Neuron (in vitro differentiated cells): ENCODE results near the gene GRB7.
"Not testable (repeated sequence)": the region's sequence is repeated elsewhere in the genome, so short reads cannot be mapped to it uniquely, and the experiment has no call there.

Experiments used
- H2AFZ ChIP-seq: one replicate; pipeline ENCODE4 v1.6.1; 2013; ENCODE audit warnings: low read depth, mild to moderate bottlenecking, inconsistent platforms, low read length, moderate library complexity
- H3K27me3 ChIP-seq: one replicate; pipeline ENCODE4 v1.6.1; 2013; ENCODE audit warnings: low read length; ENCODE audit not compliant: insufficient read depth
- H3K36me3 ChIP-seq: one replicate; pipeline ENCODE4 v1.6.1; 2013; ENCODE audit warnings: low read length; ENCODE audit not compliant: insufficient read depth
- H3K4me1 ChIP-seq: one replicate; pipeline ENCODE4 v1.6.1; 2013; ENCODE audit warnings: low read length; ENCODE audit not compliant: insufficient read depth
- H3K4me3 ChIP-seq: 2 replicates; pipeline ENCODE4 v1.5.1; 2013; ENCODE audit warnings: mild to moderate bottlenecking, low read length, moderate library complexity
- H3K9me3 ChIP-seq: one replicate; pipeline ENCODE4 v1.6.1; 2013; ENCODE audit warnings: low read length

Gene GRB7

DNA sequence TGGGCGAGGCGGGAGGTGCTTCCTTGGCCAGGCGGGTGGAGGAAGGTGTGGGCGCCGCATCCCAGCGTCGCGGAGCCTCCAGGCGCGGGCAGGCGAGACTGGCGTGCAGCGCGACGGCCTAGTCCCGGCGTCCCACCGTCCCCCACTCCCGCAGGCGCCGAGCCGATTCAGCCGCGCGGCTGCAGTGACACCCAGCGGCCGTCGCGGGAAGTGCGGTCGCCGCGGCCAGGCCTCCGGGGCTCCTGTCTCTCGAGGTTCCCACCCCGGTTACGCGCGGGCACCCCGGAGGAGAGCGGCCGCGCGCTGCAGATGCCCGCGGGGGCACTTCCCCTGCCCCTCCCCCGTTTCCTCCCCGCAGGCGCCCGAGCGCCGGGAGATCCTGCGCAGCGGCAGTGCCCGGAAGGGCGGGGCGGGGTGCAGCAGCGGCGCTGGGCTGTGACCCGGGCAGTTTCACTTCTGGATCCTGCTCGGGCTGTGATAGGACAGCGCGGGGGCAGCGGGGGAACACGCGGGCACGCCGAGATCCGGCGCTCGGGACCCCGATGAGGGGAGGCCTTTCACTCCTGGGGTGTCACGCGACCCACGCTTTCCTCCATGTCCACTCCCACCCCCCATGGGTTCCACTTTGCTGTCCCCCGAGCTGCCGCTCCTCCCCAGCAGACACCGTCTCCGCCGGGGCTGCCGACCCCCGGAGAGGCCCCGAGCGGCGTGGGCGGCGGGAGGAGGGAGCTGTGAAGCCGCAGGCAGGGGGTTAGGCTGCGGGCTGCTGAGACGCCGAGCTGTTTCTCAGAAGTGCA, 16.6 kb downstream of the GRB7 start:
- no peaks in the 10 kb centered on the region for H3K36me3 ChIP-seq
- H3K27me3 ChIP-seq: peaks cover 57% of the 10 kb centered on the region
- peak overlapping the region; percentile 61 for H3K4me3 ChIP-seq
- H3K4me1 ChIP-seq: peaks cover 2% of the 10 kb centered on the region
- H3K9me3 ChIP-seq: no peaks in the 10 kb centered on the region
- H2AFZ ChIP-seq: peak overlapping the region; percentile 99

DNA sequence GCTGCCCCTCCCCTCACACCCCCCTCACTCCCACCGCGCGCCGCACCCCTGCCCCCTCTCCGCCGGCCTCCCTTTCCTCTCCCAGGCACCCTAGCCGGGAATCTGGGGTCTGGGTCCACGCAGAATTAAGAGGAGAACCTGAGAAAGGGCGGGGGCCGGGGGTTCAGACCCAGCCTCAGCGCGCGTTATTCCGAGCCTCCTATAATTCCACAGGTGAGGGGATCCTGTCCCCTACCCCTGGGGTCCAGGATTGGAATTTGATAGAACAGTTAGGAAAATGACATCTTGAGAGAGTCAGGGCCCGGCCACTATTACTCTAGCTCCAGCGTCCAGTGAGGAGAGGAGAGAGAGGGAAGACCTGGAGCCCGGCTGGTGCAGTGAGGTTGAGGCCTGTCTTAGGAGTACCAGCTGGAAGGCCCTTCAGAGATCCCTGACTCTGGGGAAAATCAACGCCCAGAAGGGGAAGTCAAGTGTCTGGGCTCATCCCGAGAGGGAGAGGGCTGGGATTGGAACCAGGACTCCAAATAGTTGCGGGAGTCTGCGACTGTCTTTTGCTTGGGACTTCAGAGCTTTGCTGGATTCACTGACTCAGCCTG, 17.3 kb downstream of the GRB7 start:
- peaks cover 61% of the 10 kb centered on the region for H3K27me3 ChIP-seq
- peaks cover 2% of the 10 kb centered on the region for H3K4me1 ChIP-seq
- no peaks in the 10 kb centered on the region for H3K9me3 ChIP-seq
- no peaks in the 10 kb centered on the region for H3K36me3 ChIP-seq
- peak overlapping the region; percentile 61 for H3K4me3 ChIP-seq
- peak overlapping the region; percentile 99 for H2AFZ ChIP-seq

DNA sequence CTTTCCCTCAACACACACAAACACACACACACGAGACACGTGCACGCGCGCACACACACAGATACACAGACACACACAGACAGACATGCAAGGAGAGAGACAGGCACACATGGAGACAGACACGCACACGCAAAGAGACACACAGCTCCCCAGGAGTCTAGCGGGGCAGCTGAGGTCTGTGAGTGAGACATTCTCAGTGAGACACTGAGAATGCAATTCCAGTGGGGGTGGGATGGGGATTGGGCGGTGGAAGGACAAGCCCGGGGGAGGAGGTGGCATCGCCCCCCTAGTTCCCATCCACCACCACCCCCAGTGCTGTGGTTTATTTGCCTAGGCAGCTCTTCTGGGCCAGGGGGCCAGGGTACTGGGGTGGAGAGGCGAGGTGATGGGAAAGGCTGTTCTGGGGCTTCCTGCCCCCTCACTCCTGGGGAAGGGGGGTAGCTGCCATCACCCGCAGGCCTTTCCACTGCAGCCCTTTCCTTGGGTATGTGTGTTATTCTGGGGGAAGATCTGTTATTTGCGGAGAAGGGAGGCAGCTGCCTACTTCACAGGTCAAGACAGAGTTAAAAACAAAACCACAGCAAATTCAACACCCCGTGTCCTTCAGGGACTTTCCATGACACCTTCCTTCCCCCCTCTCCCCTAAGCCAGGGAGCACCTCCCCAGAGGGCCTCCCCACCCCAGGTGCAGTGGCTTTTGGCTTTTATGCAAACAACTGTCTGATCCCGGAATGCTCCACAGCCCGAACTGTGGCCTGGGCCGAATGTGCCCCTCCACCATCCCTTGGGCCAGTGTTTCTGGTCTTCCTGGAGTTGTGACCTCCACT, 18.0 kb downstream of the GRB7 start:
- Histone ChIP-seq H3K36me3 (no peaks in the 10 kb centered on the region), H3K27me3 (peaks cover 58% of the 10 kb centered on the region)

DNA sequence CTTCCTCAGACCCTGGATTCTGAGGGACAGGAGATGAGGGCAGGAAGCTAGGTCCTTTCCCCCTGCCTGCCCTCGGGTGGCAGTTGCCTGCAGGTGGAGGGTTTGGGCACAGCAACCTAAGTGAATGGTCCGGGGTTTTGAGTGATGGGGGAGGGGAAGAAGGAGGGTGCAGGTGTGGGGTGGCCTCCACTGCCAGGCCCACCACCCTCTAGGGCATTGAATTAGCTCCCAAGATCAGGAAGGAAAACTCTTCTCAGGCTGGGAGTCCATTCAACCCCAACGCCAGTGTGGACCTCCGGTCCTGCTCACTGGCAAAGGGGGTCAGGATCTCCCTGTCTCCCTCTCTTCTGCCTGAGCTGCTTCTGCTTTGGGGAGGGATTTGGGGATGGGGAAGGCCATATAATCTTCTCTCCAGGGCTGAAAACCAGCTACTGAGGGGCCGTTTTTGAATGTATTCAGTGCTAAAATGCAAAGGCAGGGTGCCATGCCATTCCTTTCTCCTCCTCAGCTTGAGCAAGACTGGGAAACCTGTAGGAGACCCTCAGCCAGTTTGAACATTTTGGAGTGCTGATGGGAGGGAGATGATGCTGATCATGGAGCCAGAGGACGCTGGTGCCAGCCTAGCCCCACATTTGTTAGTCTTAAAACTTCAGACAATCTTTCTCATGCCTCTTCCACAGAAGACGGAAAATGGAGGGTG, 18.8 kb downstream of the GRB7 start:
- no peaks in the 10 kb centered on the region for H3K9me3 ChIP-seq

More for the DNA sequence above, 18.0 kb downstream of the GRB7 start:
- Histone ChIP-seq H2AFZ (no peak overlapping the region), H3K9me3 (no peaks in the 10 kb centered on the region), H3K4me1 (peaks cover 2% of the 10 kb centered on the region), H3K4me3 (no peak overlapping the region)

DNA sequence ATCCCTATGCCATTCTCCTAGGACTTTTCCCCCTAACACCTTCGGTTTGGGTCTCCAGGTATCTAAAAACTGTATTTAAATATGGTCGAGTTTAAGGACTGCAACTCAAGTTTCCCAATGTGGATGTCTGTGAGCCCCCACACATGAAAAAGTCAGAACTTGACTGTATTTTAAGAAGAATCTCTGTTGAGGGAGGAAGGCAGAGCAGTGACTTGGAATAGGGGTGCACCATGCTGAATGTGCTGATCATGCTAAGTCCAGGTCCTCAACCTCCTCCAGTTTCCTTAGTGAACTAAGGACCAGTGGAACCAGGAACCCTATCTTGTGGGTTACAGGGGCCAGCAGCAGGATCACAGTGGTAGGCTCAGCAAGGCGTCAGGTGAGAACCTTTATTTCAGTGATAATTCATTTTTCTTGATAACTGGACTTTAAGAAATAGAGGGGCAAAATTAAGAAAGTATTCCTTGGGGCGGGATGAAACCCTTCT, 19.5 kb downstream of the GRB7 start:
- Histone ChIP-seq H3K9me3 (no peaks in the 10 kb centered on the region), H2AFZ (no peak overlapping the region), H3K4me1 (peaks cover 2% of the 10 kb centered on the region), H3K27me3 (peaks cover 52% of the 10 kb centered on the region), H3K4me3 (no peak overlapping the region), H3K36me3 (no peaks in the 10 kb centered on the region)

More for the DNA sequence above, 18.8 kb downstream of the GRB7 start:
- Histone ChIP-seq H3K27me3 (peaks cover 57% of the 10 kb centered on the region), H3K4me1 (peaks cover 2% of the 10 kb centered on the region), H3K4me3 (no peak overlapping the region), H3K36me3 (no peaks in the 10 kb centered on the region), H2AFZ (no peak overlapping the region)

DNA sequence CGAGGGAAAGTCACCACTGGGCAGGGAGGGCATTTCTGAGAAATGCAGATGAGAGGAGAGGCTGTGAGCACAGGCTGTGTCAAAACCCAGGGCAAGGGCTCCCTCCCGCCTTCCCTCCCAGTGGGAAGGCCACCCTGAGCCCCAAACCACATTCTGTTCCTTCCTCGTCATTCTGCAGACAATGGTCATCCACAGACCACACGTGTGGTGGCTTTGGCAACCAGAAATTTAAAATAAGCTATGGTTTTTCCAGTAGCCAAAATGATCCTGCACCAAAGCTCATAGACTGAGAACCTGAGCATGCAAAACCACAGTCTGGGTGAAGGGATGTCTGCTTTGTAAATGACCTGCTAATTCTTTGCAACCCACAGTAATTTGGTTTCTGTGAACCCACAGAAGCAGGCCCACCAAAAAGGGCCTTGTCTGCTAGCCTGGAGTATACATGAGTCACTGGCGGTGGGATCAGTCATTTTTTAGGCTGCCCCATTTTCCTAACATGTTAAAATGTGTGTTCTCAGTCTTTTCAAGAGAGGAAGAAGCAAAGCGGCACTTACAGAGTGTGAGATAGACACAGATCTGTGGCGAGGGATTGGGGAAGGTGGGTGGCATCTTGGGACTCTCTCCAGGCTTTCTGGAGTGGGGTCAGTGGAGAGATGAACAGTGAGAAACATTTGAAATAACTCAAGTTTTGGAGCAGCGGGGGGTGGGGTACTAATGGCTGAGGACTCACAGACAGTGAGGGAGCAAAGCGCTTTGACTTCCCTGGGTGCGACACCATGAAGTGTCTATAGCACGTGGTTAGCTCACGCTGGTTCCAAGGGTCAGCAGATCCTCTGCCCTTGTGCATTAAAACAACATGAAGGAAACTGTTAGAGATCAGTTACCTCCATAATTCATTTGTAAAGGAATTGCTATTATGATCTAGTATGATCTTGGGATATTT, 20.5 kb downstream of the GRB7 start:
- Histone ChIP-seq H2AFZ (no peak overlapping the region), H3K36me3 (no peaks in the 10 kb centered on the region), H3K9me3 (no peaks in the 10 kb centered on the region), H3K4me3 (no peak overlapping the region), H3K27me3 (peaks cover 54% of the 10 kb centered on the region), H3K4me1 (peaks cover 2% of the 10 kb centered on the region)

DNA sequence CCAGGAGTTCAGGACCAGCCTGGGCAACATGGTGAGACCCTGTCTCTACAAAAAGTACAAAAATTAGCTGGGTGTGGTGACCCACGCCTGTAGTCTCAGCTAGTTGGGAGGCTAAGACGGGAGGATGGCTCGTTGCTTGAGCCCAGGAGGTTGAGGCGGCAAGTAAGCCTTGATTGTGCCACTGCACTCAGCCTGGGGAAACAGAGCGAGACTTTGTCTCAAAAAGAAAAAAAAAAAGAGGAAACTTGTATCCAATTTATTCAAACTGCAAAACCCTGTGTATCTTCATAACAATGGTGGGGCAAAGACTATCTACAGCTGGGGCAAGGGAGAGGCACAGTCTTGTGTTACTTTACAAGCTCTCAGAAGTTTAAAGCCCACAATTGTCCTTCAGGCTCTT, 21.5 kb downstream of the GRB7 start:
- Histone ChIP-seq H3K36me3 (no peaks in the 10 kb centered on the region), H2AFZ (no peak overlapping the region), H3K9me3 (no peaks in the 10 kb centered on the region), H3K4me1 (peaks cover 2% of the 10 kb centered on the region), H3K27me3 (peaks cover 56% of the 10 kb centered on the region), H3K4me3 (no peak overlapping the region)

DNA sequence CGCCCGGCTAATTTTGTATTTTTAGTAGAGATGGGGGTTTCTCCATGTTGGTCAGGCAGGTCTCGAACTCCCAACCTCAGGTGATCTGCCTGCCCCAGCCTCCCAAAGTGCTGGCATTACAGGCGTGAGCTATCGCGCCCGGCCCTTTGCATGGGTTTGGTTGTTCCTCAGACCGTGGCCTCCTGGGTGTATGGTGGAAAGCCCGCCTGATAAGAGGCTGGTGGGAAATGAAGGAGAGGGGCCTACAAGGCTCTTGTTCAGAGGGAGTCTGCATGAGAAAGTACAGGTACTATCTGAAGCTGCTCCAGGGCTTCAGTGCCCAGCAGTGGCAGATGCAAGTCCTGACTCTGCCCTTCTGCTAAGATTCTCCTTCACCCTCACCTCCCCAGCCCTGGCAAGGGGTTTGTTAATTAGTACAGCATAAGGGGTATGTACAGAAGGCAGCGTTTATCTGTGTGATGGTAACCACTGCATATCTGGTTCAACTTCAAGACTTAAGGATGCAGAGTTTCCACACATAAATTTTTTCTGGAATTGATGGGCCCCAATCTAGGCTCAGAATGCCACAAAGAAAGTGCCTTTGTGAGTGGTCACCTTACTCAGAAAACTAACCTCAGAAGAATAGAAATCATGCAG, 24.2 kb downstream of the GRB7 start:
- H2AFZ ChIP-seq: no peak overlapping the region
- peaks cover 5% of the 10 kb centered on the region for H3K9me3 ChIP-seq
- no peak overlapping the region for H3K4me3 ChIP-seq
- H3K36me3 ChIP-seq: no peaks in the 10 kb centered on the region
- H3K4me1 ChIP-seq: no peaks in the 10 kb centered on the region
- H3K27me3 ChIP-seq: peaks cover 38% of the 10 kb centered on the region

DNA sequence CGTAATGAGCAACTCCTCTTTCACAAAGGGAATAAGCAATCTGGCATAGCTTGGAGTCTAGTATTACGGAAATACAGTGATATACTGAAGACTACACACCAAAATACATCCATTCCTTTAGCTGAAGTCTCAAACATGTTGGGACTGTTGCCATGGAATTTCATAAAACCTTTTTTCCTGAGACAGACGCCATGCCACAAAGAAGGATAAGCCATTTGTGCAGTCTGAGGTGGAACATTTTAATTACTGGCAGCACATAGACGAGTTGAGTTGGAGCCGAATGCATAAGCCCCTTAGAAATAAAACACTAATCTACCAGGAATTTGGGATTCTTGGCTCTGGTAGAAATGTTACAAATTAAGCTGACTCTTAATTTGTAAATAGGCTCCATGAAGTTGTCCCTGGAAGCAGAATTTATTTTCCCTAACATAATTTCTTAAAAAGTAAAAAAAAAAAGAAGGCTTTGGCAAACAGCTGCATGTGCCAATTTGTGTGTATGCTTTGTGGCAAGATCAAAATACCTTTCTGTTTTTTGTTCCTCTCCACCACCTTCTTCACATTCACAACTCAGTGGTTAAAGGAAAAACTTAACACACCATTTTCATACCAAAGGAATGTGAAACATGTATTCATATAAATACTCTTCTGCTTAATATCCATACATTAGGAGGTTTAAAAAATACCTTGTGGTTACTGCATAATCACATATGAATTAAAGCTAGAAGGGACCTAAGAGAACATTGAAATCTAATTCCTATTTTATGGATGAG, 25.5 kb downstream of the GRB7 start:
- Histone ChIP-seq H3K4me3 (no peak overlapping the region), H3K4me1 (no peaks in the 10 kb centered on the region), H3K36me3 (no peaks in the 10 kb centered on the region), H2AFZ (no peak overlapping the region), H3K9me3 (peaks cover 5% of the 10 kb centered on the region), H3K27me3 (peaks cover 33% of the 10 kb centered on the region)

DNA sequence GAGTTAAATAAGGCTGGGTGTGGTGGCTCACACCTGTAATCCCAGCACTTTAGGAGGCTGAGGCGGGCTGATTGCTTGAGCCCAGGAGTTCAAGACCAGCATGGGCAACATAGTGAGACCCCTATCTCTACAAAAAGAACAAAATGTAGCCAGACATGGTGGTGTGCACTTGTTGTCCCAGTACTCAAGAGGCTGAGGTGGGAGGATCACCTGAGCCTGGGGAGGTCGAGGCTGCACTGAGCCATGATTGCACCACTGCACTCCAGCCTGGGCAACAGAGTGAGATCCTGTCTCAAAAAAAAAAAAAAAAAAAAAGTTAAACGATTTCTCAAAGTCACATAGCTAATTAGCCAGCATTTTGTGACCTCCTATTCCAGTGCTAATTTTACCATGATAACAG, 26.4 kb downstream of the GRB7 start:
- not testable (repeated sequence) for H3K4me1 ChIP-seq, H3K4me3 ChIP-seq, H3K36me3 ChIP-seq, H3K9me3 ChIP-seq, H2AFZ ChIP-seq
- H3K27me3 ChIP-seq: peaks cover 26% of the 10 kb centered on the region

DNA sequence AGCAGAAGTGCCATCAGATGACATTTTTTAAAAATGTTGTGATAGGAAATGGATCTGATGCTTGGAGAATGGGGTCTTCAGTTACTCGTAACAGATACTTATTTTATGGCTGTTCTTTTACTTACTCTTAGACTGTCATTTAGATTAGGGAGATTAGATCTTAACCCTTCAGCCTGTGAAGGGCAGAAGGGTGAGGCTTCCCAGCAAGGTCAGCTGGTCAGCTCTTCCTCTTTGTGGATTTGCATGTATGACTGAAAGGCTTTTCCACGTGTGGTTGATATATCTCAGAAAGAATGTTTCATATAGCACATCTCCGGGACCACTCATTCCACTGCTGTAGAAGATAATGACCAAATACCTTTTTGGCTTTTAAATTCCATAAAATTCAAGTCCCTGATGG, 27.4 kb downstream of the GRB7 start:
- no peak overlapping the region for H2AFZ ChIP-seq
- H3K4me3 ChIP-seq: no peak overlapping the region
- peaks cover 5% of the 10 kb centered on the region for H3K9me3 ChIP-seq
- no peaks in the 10 kb centered on the region for H3K36me3 ChIP-seq
- peaks cover 23% of the 10 kb centered on the region for H3K27me3 ChIP-seq
- no peaks in the 10 kb centered on the region for H3K4me1 ChIP-seq
